Keratinocyte (primary cell): ENCODE results near the gene RALGPS1. TPM values are rescaled to one million over a fixed set of nuclear protein-coding genes. Genes with fewer than 3 reads are reported as not detected.

Experiments used
- DNase-seq: peaks from one replicate; pipeline ENCODE4 v3.0.0-alpha.2; 2011; ENCODE audit warnings: low read depth, missing footprints, low spot score
- FAIRE-seq: peaks from 2 replicates; lab custom pipeline; 2011; peaks lifted over from hg19 to GRCh38; lab: Jason Lieb, UNC
- H2AFZ ChIP-seq: 2 replicates; pipeline ENCODE4 v1.6.0; 2012; ENCODE audit warnings: low read length, control low read depth, inconsistent platforms; ENCODE audit not compliant: control insufficient read depth
- H3K27ac ChIP-seq: 2 replicates; pipeline ENCODE4 v1.5.1; 2011; ENCODE audit warnings: low read length; ENCODE audit not compliant: control insufficient read depth, insufficient read depth
- H3K27me3 ChIP-seq: 3 replicates; pipeline ENCODE4 v1.6.0; 2011; ENCODE audit warnings: low read length; ENCODE audit not compliant: control insufficient read depth, insufficient read depth; ENCODE audit errors: extremely low read depth
- H3K36me3 ChIP-seq, 2 experiments: 2 replicates in 1 of 2; 3 replicates in 1 of 2; pipeline ENCODE4 v1.5.1; 2011; ENCODE audit warnings: low read length in 2 of 2, mild to moderate bottlenecking in 1 of 2; ENCODE audit not compliant: control insufficient read depth in 2 of 2, insufficient read depth in 2 of 2; ENCODE audit errors: extremely low read depth in 1 of 2
- H3K4me1 ChIP-seq: 3 replicates; pipeline ENCODE4 v1.5.1; 2011; ENCODE audit warnings: low read length; ENCODE audit not compliant: control insufficient read depth, insufficient read depth; ENCODE audit errors: extremely low read depth
- H3K4me2 ChIP-seq: 3 replicates; pipeline ENCODE4 v1.6.0; 2011; ENCODE audit warnings: low read depth, low read length; ENCODE audit not compliant: control insufficient read depth, insufficient read depth; ENCODE audit errors: extremely low read depth
- H3K4me3 ChIP-seq, 3 experiments: fragments of 200-600 bp in 1 of 3; sonication (generic) in 1 of 3; 2 replicates in 2 of 3; 3 replicates in 1 of 3; pipeline ENCODE4 v1.5.1; 2011 to 2016; ENCODE audit warnings: low read length in 3 of 3, mild to moderate bottlenecking in 3 of 3, control low read depth in 2 of 3, inconsistent platforms in 1 of 3, low read depth in 1 of 3, mixed read lengths in 1 of 3, mixed run types in 1 of 3, moderate library complexity in 1 of 3; ENCODE audit not compliant: control insufficient read depth in 2 of 3, insufficient read depth in 2 of 3; ENCODE audit errors: extremely low read depth in 1 of 3
- H3K79me2 ChIP-seq: 2 replicates; pipeline ENCODE4 v1.6.0; 2012; ENCODE audit warnings: low read length; ENCODE audit not compliant: control insufficient read depth, insufficient read depth
- H3K9ac ChIP-seq: 3 replicates; pipeline ENCODE4 v1.6.0; 2011; ENCODE audit warnings: low read length; ENCODE audit not compliant: control insufficient read depth, insufficient read depth; ENCODE audit errors: extremely low read depth
- H3K9me1 ChIP-seq: 3 replicates; pipeline ENCODE4 v1.6.0; 2011; ENCODE audit warnings: low read length; ENCODE audit not compliant: control insufficient read depth, insufficient read depth; ENCODE audit errors: extremely low read depth
- H3K9me3 ChIP-seq: 2 replicates; pipeline ENCODE4 v1.5.1; 2012; ENCODE audit warnings: low read depth, low read length; ENCODE audit not compliant: control insufficient read depth
- H4K20me1 ChIP-seq: 3 replicates; pipeline ENCODE4 v1.6.0; 2011; ENCODE audit warnings: low read length; ENCODE audit not compliant: control insufficient read depth, insufficient read depth; ENCODE audit errors: extremely low read depth
- EZH2 ChIP-seq: IDR thresholded peaks from one replicate; pipeline ENCODE4 v1.6.1; 2012; ENCODE audit warnings: inconsistent platforms, mild to moderate bottlenecking, low read length, moderate library complexity
- dilution Hi-C: fragments of 300-500 bp; cut with MboI; formaldehyde crosslinking; loops from one replicate; pipeline ENCODE4 v1.7.0; 2020; ENCODE audit warnings: low sequenced_read_pairs; ENCODE audit not compliant: extremely low pct_ligation_motif_present
- polyA plus RNA-seq, 5 experiments: library from polyadenylated mRNA; depleted of rRNA in 3 of 5; stranded (reverse) in 3 of 5; stranded (forward) in 1 of 5; unstranded in 1 of 5; fragments of >200 nt; gene quantifications; 1 replicate in 1 of 5; 2 replicates in 3 of 5; 3 replicates in 1 of 5; pipeline versions ENCODE4 v1.2.1 to v1.2.3, GENCODE V29; 2011 to 2012; ENCODE audit warnings: missing spikeins in 2 of 5, low read depth in 1 of 5, low replicate concordance in 1 of 5
- TF ChIP-seq, protein P1 (sequence below), 3 experiments: IDR thresholded peaks in 1 of 3; conservative IDR thresholded peaks in 1 of 3; optimal IDR thresholded peaks in 1 of 3; 2 replicates in 2 of 3; 3 replicates in 1 of 3; pipeline versions ENCODE3 to v1.5.1; 2011; ENCODE audit warnings: low read length in 3 of 3, mild to moderate bottlenecking in 3 of 3, moderate library complexity in 2 of 3, control low read depth in 1 of 3, inconsistent platforms in 1 of 3; ENCODE audit not compliant: insufficient read depth in 2 of 3; ENCODE audit errors: extremely low read depth in 1 of 3

RALGPS1 gene
- polyA plus RNA-seq, 1 donor (not counting 4 experiments of a cell fraction or from before 2014, with no cell fraction given) = 0.56 TPM

- Histone ChIP-seq H3K4me2 (peak overlapping the region; percentile 82), H2AFZ (no peak overlapping the region), H3K27me3 (peaks cover 14% of the 10 kb centered on the region), H3K4me1 (peaks cover 33% of the 10 kb centered on the region), H3K9ac (peak overlapping the region; percentile 51), H3K27ac (peak overlapping the region; percentile 86), H3K79me2 (no peaks in the 10 kb centered on the region), H3K4me3 (peak overlapping the region in 2 of 3 experiments; percentile 43 to 49), H3K9me3 (peaks cover 7% of the 10 kb centered on the region), H3K9me1 (no peaks in the 10 kb centered on the region), H3K36me3 (no peaks in the 10 kb centered on the region), H4K20me1 (no peaks in the 10 kb centered on the region)
- TF ChIP-seq, protein P1, sequence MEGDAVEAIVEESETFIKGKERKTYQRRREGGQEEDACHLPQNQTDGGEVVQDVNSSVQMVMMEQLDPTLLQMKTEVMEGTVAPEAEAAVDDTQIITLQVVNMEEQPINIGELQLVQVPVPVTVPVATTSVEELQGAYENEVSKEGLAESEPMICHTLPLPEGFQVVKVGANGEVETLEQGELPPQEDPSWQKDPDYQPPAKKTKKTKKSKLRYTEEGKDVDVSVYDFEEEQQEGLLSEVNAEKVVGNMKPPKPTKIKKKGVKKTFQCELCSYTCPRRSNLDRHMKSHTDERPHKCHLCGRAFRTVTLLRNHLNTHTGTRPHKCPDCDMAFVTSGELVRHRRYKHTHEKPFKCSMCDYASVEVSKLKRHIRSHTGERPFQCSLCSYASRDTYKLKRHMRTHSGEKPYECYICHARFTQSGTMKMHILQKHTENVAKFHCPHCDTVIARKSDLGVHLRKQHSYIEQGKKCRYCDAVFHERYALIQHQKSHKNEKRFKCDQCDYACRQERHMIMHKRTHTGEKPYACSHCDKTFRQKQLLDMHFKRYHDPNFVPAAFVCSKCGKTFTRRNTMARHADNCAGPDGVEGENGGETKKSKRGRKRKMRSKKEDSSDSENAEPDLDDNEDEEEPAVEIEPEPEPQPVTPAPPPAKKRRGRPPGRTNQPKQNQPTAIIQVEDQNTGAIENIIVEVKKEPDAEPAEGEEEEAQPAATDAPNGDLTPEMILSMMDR (optimal IDR thresholded peaks at IDR 0.05 in 1 of 3, IDR thresholded peaks at IDR 0.05 in 1 of 3, conservative IDR thresholded peaks at IDR 0.05 in 1 of 3; ENCODE audit: extremely low read depth in 1 of 3, insufficient read depth in 2 of 3, low read length in 3 of 3) = peak in 1 of 3 experiments; percentile 24
- TF ChIP-seq EZH2 = peak; percentile 31
- dilution Hi-C loops = no loop called here
- DNase-seq (peak; percentile 81), FAIRE-seq (peak; percentile 99)
Measured at GRCh38 chr9:126985870-126986498, 71.4 kb downstream of the RALGPS1 start.

DNA sequence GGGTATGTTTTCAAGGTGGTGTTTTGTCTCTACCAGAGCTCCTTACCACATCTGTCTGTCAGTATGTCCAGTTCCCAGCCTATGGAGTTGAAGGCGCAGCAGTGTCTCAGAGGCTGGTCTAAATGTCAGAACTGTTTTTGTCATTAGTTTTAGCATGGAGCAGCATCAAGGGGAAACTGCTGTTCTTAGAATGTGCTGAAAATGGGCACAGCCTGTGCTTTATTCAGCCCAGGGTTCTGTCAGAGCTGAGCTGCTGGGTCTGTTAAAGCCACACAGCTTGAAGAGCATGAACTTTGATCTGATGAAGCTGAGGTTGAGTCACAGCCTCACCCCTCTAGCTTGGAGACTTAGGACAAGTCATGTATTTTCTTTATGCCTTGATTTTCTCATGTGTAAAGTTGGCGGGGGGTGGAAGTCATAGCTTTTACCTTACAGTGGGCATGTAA lies 71.9 kb downstream of the RALGPS1 start:
- Histone ChIP-seq H3K4me1 (peaks cover 33% of the 10 kb centered on the region), H3K36me3 (no peaks in the 10 kb centered on the region), H3K9me3 (peaks cover 6% of the 10 kb centered on the region), H4K20me1 (no peaks in the 10 kb centered on the region), H3K27me3 (peaks cover 16% of the 10 kb centered on the region), H3K4me3 (peak overlapping the region in 2 of 3 experiments; percentile 43 to 49), H3K4me2 (peak overlapping the region; percentile 82), H3K9ac (peak overlapping the region; percentile 51), H2AFZ (no peak overlapping the region), H3K27ac (peak overlapping the region; percentile 86), H3K79me2 (no peaks in the 10 kb centered on the region), H3K9me1 (no peaks in the 10 kb centered on the region)
- FAIRE-seq (no peak), DNase-seq (peak; percentile 35)
- dilution Hi-C loops = no loop called here
- no peak for TF ChIP-seq EZH2
- TF ChIP-seq, protein P1 (optimal IDR thresholded peaks at IDR 0.05 in 1 of 3, IDR thresholded peaks at IDR 0.05 in 1 of 3, conservative IDR thresholded peaks at IDR 0.05 in 1 of 3; ENCODE audit: extremely low read depth in 1 of 3, insufficient read depth in 2 of 3, low read length in 3 of 3) = no peak
